Measurements from ENCODE around the gene PLPPR1.

DNA sequence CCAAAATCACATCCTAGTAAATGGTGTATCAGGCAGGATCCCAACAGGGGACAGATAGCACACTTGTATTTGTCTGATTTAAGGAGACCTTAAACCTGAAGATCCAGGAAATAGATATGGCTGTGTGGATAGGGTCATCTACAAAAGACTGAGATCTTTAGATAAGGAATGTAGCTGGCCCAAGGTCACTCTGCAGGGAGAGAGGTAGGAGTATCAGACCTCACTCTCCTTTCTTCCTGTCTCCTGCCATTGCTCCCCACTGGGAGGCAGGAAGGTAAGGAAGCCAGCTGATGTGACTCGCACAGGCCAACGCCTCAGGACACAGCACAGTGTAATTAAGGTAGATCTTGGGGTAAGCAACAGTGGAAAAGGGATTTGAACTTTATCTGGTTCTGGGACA lies 85.8 kb downstream of the PLPPR1 start:
- TF ChIP-seq GATA2 (IDR thresholded peaks at IDR 0.05; ENCODE audit: low read depth, low read length) (no peak), GATA3 (IDR thresholded peaks at IDR 0.05; ENCODE audit: low read depth, low read length) (no peak)
